HepG2 (cell line): ENCODE results near the gene MAP1LC3A. TPM values are rescaled to one million over a fixed set of nuclear protein-coding genes. Genes with fewer than 3 reads are reported as not detected.

Source experiments
- ATAC-seq: fragments of 200-7000 bp; cut with Tn5 transposase; 3 replicates; pipeline ENCODE4 v1.9.1; 2020; ENCODE audit warnings: mild to moderate bottlenecking, moderate library complexity
- BruUV-seq: library from RNA; stranded (reverse); fragments of 400-500 nt; replicated peaks from 2 replicates; lab custom pipeline; 2021; lab: Mats Ljungman, UMichigan
- CTCF ChIA-PET: fragments of 300-600 bp; formaldehyde crosslinking; extraction: SDS; loops from one replicate; lab custom pipeline; 2021; ENCODE audit warnings: low total read pairs, inconsistent platforms, low intra/inter-chr PET ratio; lab: Yijun Ruan, JAX
- POLR2A ChIA-PET: fragments of 350-600 bp; sonication (Branson Sonifier 250); formaldehyde crosslinking; loops from one replicate; lab custom pipeline; 2020; ENCODE audit warnings: antibody characterized with exemption, inconsistent platforms; lab: Yijun Ruan, JAX
- DNase-seq: peaks from one replicate; pipeline ENCODE4 v3.0.0-alpha.2; 2015; ENCODE audit warnings: low spot score
- FAIRE-seq: peaks from 3 replicates; lab custom pipeline; 2011; peaks lifted over from hg19 to GRCh38; lab: Jason Lieb, UNC
- H2AFZ ChIP-seq: one replicate; pipeline ENCODE4 v1.6.1; 2011; ENCODE audit warnings: low read length, inconsistent platforms
- H3K27ac ChIP-seq: fragments of 300-600 bp; 3 replicates; pipeline ENCODE4 v1.8.0; 2011; ENCODE audit warnings: mixed run types, mild to moderate bottlenecking, mixed read lengths, low read length, inconsistent platforms; ENCODE audit not compliant: insufficient read depth; ENCODE audit errors: extremely low read length
- H3K27me3 ChIP-seq, 2 experiments: fragments of 200-600 bp in 1 of 2; 2 replicates in 1 of 2; 3 replicates in 1 of 2; pipeline versions ENCODE4 v1.6.0 to v1.8.0; 2011; ENCODE audit warnings: low read length in 2 of 2, mild to moderate bottlenecking in 2 of 2, moderate library complexity in 2 of 2, inconsistent platforms in 1 of 2; ENCODE audit not compliant: insufficient read depth in 2 of 2, control insufficient read depth in 1 of 2
- H3K36me3 ChIP-seq, 2 experiments: fragments of 200-600 bp in 1 of 2; replicated peaks in 1 of 2; 2 replicates in 1 of 2; 3 replicates in 1 of 2; pipeline versions ENCODE4 v1.5.1 to v1.8.0; 2011; ENCODE audit warnings: low read length in 2 of 2, inconsistent platforms in 1 of 2; ENCODE audit not compliant: insufficient read depth in 2 of 2, control insufficient read depth in 1 of 2
- H3K4me1 ChIP-seq: 2 replicates; pipeline ENCODE4 v1.5.1; 2012; ENCODE audit warnings: low read length, inconsistent platforms; ENCODE audit not compliant: insufficient read depth
- H3K4me2 ChIP-seq: 2 replicates; pipeline ENCODE4 v1.6.0; 2011; ENCODE audit warnings: low read depth, low read length, inconsistent platforms
- H3K4me3 ChIP-seq, 3 experiments: fragments of 200-600 bp in 1 of 3; sonication (generic), shearing (Covaris generic) in 1 of 3; replicated peaks in 1 of 3; 2 replicates each; pipeline ENCODE4 v1.5.1; 2011 to 2016; ENCODE audit warnings: low read length in 3 of 3, inconsistent platforms in 2 of 3, low read depth in 2 of 3, mild to moderate bottlenecking in 2 of 3, control low read depth in 1 of 3, mixed read lengths in 1 of 3; ENCODE audit not compliant: insufficient read depth in 1 of 3
- H3K79me2 ChIP-seq: one replicate; pipeline ENCODE4 v1.6.1; 2011; ENCODE audit warnings: low read length, inconsistent platforms; ENCODE audit not compliant: insufficient read depth
- H3K9ac ChIP-seq: 2 replicates; pipeline ENCODE4 v1.6.0; 2011; ENCODE audit warnings: mild to moderate bottlenecking, low read depth, low read length, inconsistent platforms; ENCODE audit not compliant: insufficient read depth
- H3K9me3 ChIP-seq: 2 replicates; pipeline ENCODE4 v1.5.1; 2012; ENCODE audit warnings: mild to moderate bottlenecking, low read length
- H4K20me1 ChIP-seq: 2 replicates; pipeline ENCODE4 v1.6.0; 2011; ENCODE audit warnings: inconsistent platforms, mild to moderate bottlenecking, low read length, moderate library complexity; ENCODE audit not compliant: insufficient read depth
- ARID3A ChIP-seq: IDR thresholded peaks from 2 replicates; pipeline ENCODE4 v1.6.1; 2012; ENCODE audit warnings: low read depth, low read length, improper control_type of control experiment
- CHD4 ChIP-seq: fragments of 200-600 bp; sonication (generic); IDR thresholded peaks from 2 replicates; pipeline ENCODE4 v1.7.0; 2017; ENCODE audit warnings: mild to moderate bottlenecking, low read length, borderline replicate concordance
- E2F1 ChIP-seq: sonication (generic); formaldehyde crosslinking; IDR thresholded peaks from 2 replicates; pipeline ENCODE4 v1.5.0; 2020; ENCODE audit warnings: missing genetic modification reagents
- GLI4 ChIP-seq: sonication (generic); formaldehyde crosslinking; IDR thresholded peaks from 2 replicates; pipeline ENCODE4 v1.5.1; 2020; ENCODE audit warnings: missing genetic modification reagents, mild to moderate bottlenecking, moderate library complexity, borderline replicate concordance
- HNRNPUL1 ChIP-seq: fragments of 200-400 bp; formaldehyde crosslinking; IDR thresholded peaks from 2 replicates; pipeline ENCODE4 v1.6.1; 2017; ENCODE audit warnings: low read depth, mild to moderate bottlenecking, low read length, moderate library complexity
- ISX ChIP-seq: sonication (generic); formaldehyde crosslinking; conservative IDR thresholded peaks from 2 replicates; pipeline ENCODE4 v1.5.0; 2020; ENCODE audit warnings: missing genetic modification reagents
- KAT8 ChIP-seq: IDR thresholded peaks from 2 replicates; pipeline ENCODE4 v1.6.1; 2016; ENCODE audit warnings: missing genetic modification reagents, missing compliant biosample characterization
- MED8 ChIP-seq: sonication (generic); formaldehyde crosslinking; IDR thresholded peaks from 2 replicates; pipeline ENCODE4 v1.8.1; 2023; ENCODE audit warnings: mild to moderate bottlenecking, missing genetic modification reagents; ENCODE audit not compliant: insufficient replicate concordance
- MYC ChIP-seq: sonication (generic); formaldehyde crosslinking; IDR thresholded peaks from 2 replicates; pipeline ENCODE4 v1.9.0; 2021; ENCODE audit warnings: missing genetic modification reagents, borderline replicate concordance
- NFE2 ChIP-seq: sonication (generic); formaldehyde crosslinking; IDR thresholded peaks from 2 replicates; pipeline ENCODE4 v1.4.0; 2020; ENCODE audit warnings: missing genetic modification reagents
- NFIC ChIP-seq: IDR thresholded peaks from 2 replicates; pipeline ENCODE4 v1.6.1; 2012; ENCODE audit warnings: mild to moderate bottlenecking, low read length, inconsistent platforms
- RFX3 ChIP-seq: IDR thresholded peaks from 2 replicates; pipeline ENCODE4 v1.6.1; 2016; ENCODE audit warnings: missing biosample characterization, missing genetic modification reagents
- RFXANK ChIP-seq: IDR thresholded peaks from 2 replicates; pipeline ENCODE4 v1.6.1; 2016
- ZBTB46 ChIP-seq: sonication (generic); formaldehyde crosslinking; IDR thresholded peaks from 2 replicates; pipeline ENCODE4 v1.4.0; 2020; ENCODE audit warnings: mild to moderate bottlenecking, missing genetic modification reagents, borderline replicate concordance
- ZBTB7A ChIP-seq: sonication (generic); formaldehyde crosslinking; IDR thresholded peaks from 2 replicates; pipeline ENCODE4 v1.8.0; 2022; ENCODE audit warnings: mild to moderate bottlenecking, missing genetic modification reagents
- ZNF280B ChIP-seq: sonication (generic); formaldehyde crosslinking; IDR thresholded peaks from 2 replicates; pipeline ENCODE4 v1.5.0; 2020; ENCODE audit warnings: missing genetic modification reagents, mild to moderate bottlenecking, borderline replicate concordance
- ZNF557 ChIP-seq: sonication (generic); formaldehyde crosslinking; IDR thresholded peaks from 2 replicates; pipeline ENCODE4 v1.4.0; 2020; ENCODE audit warnings: missing genetic modification reagents
- WGBS: methylation state at CpG from one replicate; pipeline ENCODE4 v1.1.6; 2017; ENCODE audit warnings: low lambda C conversion rate; 5-methylcytosine and 5-hydroxymethylcytosine counted together
- in situ Hi-C: cut with HindIII; loops from 2 replicates; pipeline ENCODE4 v1.10.0; 2017; ENCODE audit warnings: low pct_unique_long_range_greater_than_20kb; ENCODE audit not compliant: extremely low pct_ligation_motif_present
- intact Hi-C: fragments of 100-400 bp; cut with micrococcal nuclease; formaldehyde crosslinking; loops from one replicate; pipeline ENCODE4 v1.10.0; 2022; ENCODE audit not compliant: unreplicated experiment
- polyA plus RNA-seq, 8 experiments: library from polyadenylated mRNA; depleted of rRNA in 3 of 8; stranded (reverse) in 7 of 8; unstranded in 1 of 8; fragments of >200 nt; fragmentation: Illumina TruSeq in 4 of 8; extraction: Trizol in 4 of 8; gene quantifications; 2 replicates each; pipeline versions ENCODE4 v1.2.1 to v1.2.3, GENCODE V29; 2011 to 2016; ENCODE audit warnings: low read depth in 4 of 8, missing spikeins in 1 of 8, mixed read lengths in 1 of 8; ENCODE audit not compliant: insufficient read depth in 1 of 8
- total RNA-seq, 5 experiments: library from RNA; depleted of rRNA; stranded (reverse); fragments of >200 nt; fragmentation: Illumina TruSeq; extraction: Trizol; gene quantifications; 2 replicates each; pipeline ENCODE4 v1.2.3, GENCODE V29; 2016; ENCODE audit warnings: low read depth in 1 of 5

Gene MAP1LC3A
- total and polyA plus RNA-seq, 2 of the 13 experiments (the other 11 are each of a cell fraction or from before 2014, with no cell fraction given) = not detected

GRCh38 chr20:34600892-34601653 is 42.6 kb downstream of the MAP1LC3A start:
- intact Hi-C loops = no loop called here
- in situ Hi-C loops = no loop called here
- ATAC-seq (no peak), FAIRE-seq (no peak), DNase-seq (no peak)
- WGBS = 92% methylated on average over 9 of the region's 9 CpGs
- no peaks in the 10 kb centered on the region for H3K79me2 ChIP-seq
- no peak overlapping the region for H3K27ac ChIP-seq
- H3K36me3 ChIP-seq = peaks cover 0 to 2% of the 10 kb centered on the region in 2 experiments; a peak in 2 of 5 replicates
- no TSS peak for BruUV-seq
- no peak overlapping the region for H3K4me3 ChIP-seq
- no peak overlapping the region for H3K9ac ChIP-seq
- H3K4me1 ChIP-seq = peaks cover 19% of the 10 kb centered on the region
- ChIA-PET CTCF (no interaction called here), POLR2A (no interaction called here)
- H3K9me3 ChIP-seq = no peaks in the 10 kb centered on the region
- H3K27me3 ChIP-seq = no peaks in the 10 kb centered on the region
- no peaks in the 10 kb centered on the region for H4K20me1 ChIP-seq
- H2AFZ ChIP-seq = no peak overlapping the region
- H3K4me2 ChIP-seq = no peak overlapping the region
- TF ChIP-seq E2F1 (CRISPR knock-in tag) = no peak
- TF ChIP-seq ISX = no peak
- TF ChIP-seq RFX3 (CRISPR knock-in tag) = no peak
- no peak for TF ChIP-seq MED8 (CRISPR knock-in tag)
- TF ChIP-seq NFIC = no peak
- no peak for TF ChIP-seq ZBTB7A
- TF ChIP-seq MYC (CRISPR knock-in tag) = no peak
- TF ChIP-seq ZNF280B (CRISPR knock-in tag) = no peak
- TF ChIP-seq RFXANK (CRISPR knock-in tag) = no peak
- no peak for TF ChIP-seq NFE2 (CRISPR knock-in tag)
- no peak for TF ChIP-seq HNRNPUL1
- no peak for TF ChIP-seq KAT8 (CRISPR knock-in tag)
- TF ChIP-seq ZNF557 (CRISPR knock-in tag) = no peak
- no peak for TF ChIP-seq ZBTB46 (CRISPR knock-in tag)
- no peak for TF ChIP-seq CHD4
- no peak for TF ChIP-seq GLI4 (CRISPR knock-in tag)
- no peak for TF ChIP-seq ARID3A
